HepG2 (cell line): ENCODE results near the gene SNU13. TPM values are rescaled to one million over a fixed set of nuclear protein-coding genes. Genes with fewer than 3 reads are reported as not detected.
A peak's percentile ranks its signal among the peaks of the same experiment; 100 is the strongest.

Experiments
- ATAC-seq: fragments of 200-7000 bp; cut with Tn5 transposase; 3 replicates; pipeline ENCODE4 v1.9.1; 2020; ENCODE audit warnings: mild to moderate bottlenecking, moderate library complexity
- BruUV-seq: library from RNA; stranded (reverse); fragments of 400-500 nt; replicated peaks from 2 replicates; lab custom pipeline; 2021; lab: Mats Ljungman, UMichigan
- CTCF ChIA-PET: fragments of 300-600 bp; formaldehyde crosslinking; extraction: SDS; loops from one replicate; lab custom pipeline; 2021; ENCODE audit warnings: low total read pairs, inconsistent platforms, low intra/inter-chr PET ratio; lab: Yijun Ruan, JAX
- POLR2A ChIA-PET: fragments of 350-600 bp; sonication (Branson Sonifier 250); formaldehyde crosslinking; loops from one replicate; lab custom pipeline; 2020; ENCODE audit warnings: antibody characterized with exemption, inconsistent platforms; lab: Yijun Ruan, JAX
- DNase-seq: peaks from one replicate; pipeline ENCODE4 v3.0.0-alpha.2; 2015; ENCODE audit warnings: low spot score
- FAIRE-seq: peaks from 3 replicates; lab custom pipeline; 2011; peaks lifted over from hg19 to GRCh38; lab: Jason Lieb, UNC
- H2AFZ ChIP-seq: one replicate; pipeline ENCODE4 v1.6.1; 2011; ENCODE audit warnings: low read length, inconsistent platforms
- H3K27ac ChIP-seq: fragments of 300-600 bp; 3 replicates; pipeline ENCODE4 v1.8.0; 2011; ENCODE audit warnings: mixed run types, mild to moderate bottlenecking, mixed read lengths, low read length, inconsistent platforms; ENCODE audit not compliant: insufficient read depth; ENCODE audit errors: extremely low read length
- H3K27me3 ChIP-seq, 2 experiments: fragments of 200-600 bp in 1 of 2; 2 replicates in 1 of 2; 3 replicates in 1 of 2; pipeline versions ENCODE4 v1.6.0 to v1.8.0; 2011; ENCODE audit warnings: low read length in 2 of 2, mild to moderate bottlenecking in 2 of 2, moderate library complexity in 2 of 2, inconsistent platforms in 1 of 2; ENCODE audit not compliant: insufficient read depth in 2 of 2, control insufficient read depth in 1 of 2
- H3K36me3 ChIP-seq, 2 experiments: fragments of 200-600 bp in 1 of 2; replicated peaks in 1 of 2; 2 replicates in 1 of 2; 3 replicates in 1 of 2; pipeline versions ENCODE4 v1.5.1 to v1.8.0; 2011; ENCODE audit warnings: low read length in 2 of 2, inconsistent platforms in 1 of 2; ENCODE audit not compliant: insufficient read depth in 2 of 2, control insufficient read depth in 1 of 2
- H3K4me1 ChIP-seq: 2 replicates; pipeline ENCODE4 v1.5.1; 2012; ENCODE audit warnings: low read length, inconsistent platforms; ENCODE audit not compliant: insufficient read depth
- H3K4me2 ChIP-seq: 2 replicates; pipeline ENCODE4 v1.6.0; 2011; ENCODE audit warnings: low read depth, low read length, inconsistent platforms
- H3K4me3 ChIP-seq, 3 experiments: fragments of 200-600 bp in 1 of 3; sonication (generic), shearing (Covaris generic) in 1 of 3; replicated peaks in 1 of 3; 2 replicates each; pipeline ENCODE4 v1.5.1; 2011 to 2016; ENCODE audit warnings: low read length in 3 of 3, inconsistent platforms in 2 of 3, low read depth in 2 of 3, mild to moderate bottlenecking in 2 of 3, control low read depth in 1 of 3, mixed read lengths in 1 of 3; ENCODE audit not compliant: insufficient read depth in 1 of 3
- H3K79me2 ChIP-seq: one replicate; pipeline ENCODE4 v1.6.1; 2011; ENCODE audit warnings: low read length, inconsistent platforms; ENCODE audit not compliant: insufficient read depth
- H3K9ac ChIP-seq: 2 replicates; pipeline ENCODE4 v1.6.0; 2011; ENCODE audit warnings: mild to moderate bottlenecking, low read depth, low read length, inconsistent platforms; ENCODE audit not compliant: insufficient read depth
- H3K9me3 ChIP-seq: 2 replicates; pipeline ENCODE4 v1.5.1; 2012; ENCODE audit warnings: mild to moderate bottlenecking, low read length
- H4K20me1 ChIP-seq: 2 replicates; pipeline ENCODE4 v1.6.0; 2011; ENCODE audit warnings: inconsistent platforms, mild to moderate bottlenecking, low read length, moderate library complexity; ENCODE audit not compliant: insufficient read depth
- NFE2L1 ChIP-seq: sonication (generic); formaldehyde crosslinking; IDR thresholded peaks from 2 replicates; pipeline ENCODE4 v1.4.0; 2020; ENCODE audit warnings: missing genetic modification reagents, mild to moderate bottlenecking, borderline replicate concordance
- TBX2 ChIP-seq: sonication (generic); formaldehyde crosslinking; IDR thresholded peaks from 2 replicates; pipeline ENCODE4 v1.5.0; 2020; ENCODE audit warnings: missing genetic modification reagents, mild to moderate bottlenecking, borderline replicate concordance
- ZBTB38 ChIP-seq: sonication (generic); formaldehyde crosslinking; IDR thresholded peaks from 2 replicates; pipeline ENCODE4 v1.5.1; 2020; ENCODE audit warnings: mild to moderate bottlenecking, missing genetic modification reagents
- WGBS: methylation state at CpG from one replicate; pipeline ENCODE4 v1.1.6; 2017; ENCODE audit warnings: low lambda C conversion rate; 5-methylcytosine and 5-hydroxymethylcytosine counted together
- in situ Hi-C: cut with HindIII; loops from 2 replicates; pipeline ENCODE4 v1.10.0; 2017; ENCODE audit warnings: low pct_unique_long_range_greater_than_20kb; ENCODE audit not compliant: extremely low pct_ligation_motif_present
- intact Hi-C: fragments of 100-400 bp; cut with micrococcal nuclease; formaldehyde crosslinking; loops from one replicate; pipeline ENCODE4 v1.10.0; 2022; ENCODE audit not compliant: unreplicated experiment
- polyA plus RNA-seq, 8 experiments: library from polyadenylated mRNA; depleted of rRNA in 3 of 8; stranded (reverse) in 7 of 8; unstranded in 1 of 8; fragments of >200 nt; fragmentation: Illumina TruSeq in 4 of 8; extraction: Trizol in 4 of 8; gene quantifications; 2 replicates each; pipeline versions ENCODE4 v1.2.1 to v1.2.3, GENCODE V29; 2011 to 2016; ENCODE audit warnings: low read depth in 4 of 8, missing spikeins in 1 of 8, mixed read lengths in 1 of 8; ENCODE audit not compliant: insufficient read depth in 1 of 8
- total RNA-seq, 5 experiments: library from RNA; depleted of rRNA; stranded (reverse); fragments of >200 nt; fragmentation: Illumina TruSeq; extraction: Trizol; gene quantifications; 2 replicates each; pipeline ENCODE4 v1.2.3, GENCODE V29; 2016; ENCODE audit warnings: low read depth in 1 of 5
- TF ChIP-seq, protein P1 (sequence below): IDR thresholded peaks from 2 replicates; pipeline ENCODE4 v1.6.1; 2012; ENCODE audit warnings: inconsistent platforms
- TF ChIP-seq, protein P2 (sequence below): conservative IDR thresholded peaks from 2 replicates; pipeline ENCODE4 v1.6.1; 2018; ENCODE audit warnings: missing genetic modification reagents

The SNU13 gene
- total and polyA plus RNA-seq, 2 of the 13 experiments (the other 11 are each of a cell fraction or from before 2014, with no cell fraction given) = 203 to 287 TPM

DNA sequence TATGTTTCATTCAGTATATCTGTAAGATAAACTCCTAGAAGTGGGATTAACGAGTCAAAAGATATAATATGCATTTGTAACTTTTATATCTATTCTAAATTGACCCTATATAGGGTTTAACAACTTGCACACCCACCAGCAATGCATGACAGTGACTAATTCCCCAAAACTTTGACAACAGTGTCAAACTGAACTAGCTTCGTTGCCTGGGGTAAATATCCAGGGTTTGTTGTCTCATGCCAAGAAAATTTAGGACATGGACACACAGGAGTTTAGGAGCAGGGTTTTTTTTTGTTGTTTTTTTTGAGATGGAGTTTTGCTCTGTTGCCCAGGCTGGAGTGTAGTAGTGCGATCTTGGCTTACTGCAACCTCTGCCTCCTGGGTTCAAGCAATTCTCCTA lies 5.1 kb downstream of the SNU13 start (continued):
- no peak for TF ChIP-seq TBX2
- TF ChIP-seq, protein P1, sequence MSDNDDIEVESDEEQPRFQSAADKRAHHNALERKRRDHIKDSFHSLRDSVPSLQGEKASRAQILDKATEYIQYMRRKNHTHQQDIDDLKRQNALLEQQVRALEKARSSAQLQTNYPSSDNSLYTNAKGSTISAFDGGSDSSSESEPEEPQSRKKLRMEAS = no peak

DNA sequence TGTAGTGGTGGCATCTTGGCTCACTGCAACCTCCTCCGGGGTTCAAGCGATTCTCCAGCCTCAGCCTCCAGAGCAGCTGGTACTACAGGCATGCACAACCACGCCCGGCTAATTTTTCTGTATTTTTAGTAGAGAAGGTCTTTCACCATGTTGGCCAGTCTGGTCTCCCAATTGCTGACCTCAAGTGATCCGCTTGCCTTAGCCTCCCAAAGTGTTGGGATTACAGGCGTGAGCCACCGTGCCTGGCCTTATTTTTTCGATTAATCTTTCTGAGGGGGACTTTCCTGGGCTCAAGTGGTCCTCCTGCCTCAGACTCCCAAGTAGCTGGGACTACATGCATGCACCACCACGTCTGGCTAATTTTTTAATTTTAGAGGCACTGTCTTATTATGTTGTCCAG lies 5.6 kb downstream of the SNU13 start:
- peaks cover 54% of the 10 kb centered on the region for H3K4me1 ChIP-seq
- WGBS = 88% methylated on average over 9 of the region's 9 CpGs
- TF ChIP-seq NFE2L1 (CRISPR knock-in tag) = no peak
- TF ChIP-seq, protein P2, sequence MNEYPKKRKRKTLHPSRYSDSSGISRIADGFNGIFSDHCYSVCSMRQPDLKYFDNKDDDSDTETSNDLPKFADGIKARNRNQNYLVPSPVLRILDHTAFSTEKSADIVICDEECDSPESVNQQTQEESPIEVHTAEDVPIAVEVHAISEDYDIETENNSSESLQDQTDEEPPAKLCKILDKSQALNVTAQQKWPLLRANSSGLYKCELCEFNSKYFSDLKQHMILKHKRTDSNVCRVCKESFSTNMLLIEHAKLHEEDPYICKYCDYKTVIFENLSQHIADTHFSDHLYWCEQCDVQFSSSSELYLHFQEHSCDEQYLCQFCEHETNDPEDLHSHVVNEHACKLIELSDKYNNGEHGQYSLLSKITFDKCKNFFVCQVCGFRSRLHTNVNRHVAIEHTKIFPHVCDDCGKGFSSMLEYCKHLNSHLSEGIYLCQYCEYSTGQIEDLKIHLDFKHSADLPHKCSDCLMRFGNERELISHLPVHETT = no peak
- TF ChIP-seq ZBTB38 = peak; percentile 61
- TF ChIP-seq, all 625 proteins: peak for 1
- Histone ChIP-seq H3K9ac (peak overlapping the region; percentile 93; the same call in 1 of the 2 replicates), H3K9me3 (no peaks in the 10 kb centered on the region), H2AFZ (no peak overlapping the region), H3K4me3 (peak overlapping the region; percentile 87 to 99 (median 94); a peak in 5 of 6 replicates), H3K36me3 (peaks cover 7 to 23% of the 10 kb centered on the region in 2 experiments), H3K79me2 (peaks cover 92% of the 10 kb centered on the region), H4K20me1 (peaks cover 6% of the 10 kb centered on the region; the same call in 1 of the 2 replicates), H3K27ac (peak overlapping the region; percentile 59), H3K4me2 (peak overlapping the region; percentile 79), H3K27me3 (no peaks in the 10 kb centered on the region; a peak in 1 of 5 replicates)
- intact Hi-C loops = no loop called here
- no TSS peak for BruUV-seq
- POLR2A ChIA-PET = no interaction called here
- DNase-seq (no peak), FAIRE-seq (no peak), ATAC-seq (no peak; the same call in 2 of the 3 replicates)
- CTCF ChIA-PET = interaction anchor here (0.9 kb wide), 1 partner anchor 16 kb away, joined by 3 read pairs; no protein-coding TSS in a partner anchor
- in situ Hi-C loops = no loop called here
